Testis (tissue), 3 donors: Measurements from ENCODE around the gene ALG14. TPM values are rescaled to one million over a fixed set of nuclear protein-coding genes. Genes with fewer than 3 reads are reported as not detected.

Experiments used
- DNase-seq: peaks from one replicate; pipeline ENCODE4 v3.0.0-alpha.2; 2019
- H3K27ac ChIP-seq, 2 donors: fragments of 200-600 bp; sonication (generic); one replicate each; pipeline ENCODE4 v1.5.1; 2019
- H3K27me3 ChIP-seq: fragments of 200-600 bp; sonication (generic); one replicate; pipeline ENCODE4 v1.5.1; 2019
- H3K36me3 ChIP-seq: fragments of 200-600 bp; sonication (generic); one replicate; pipeline ENCODE4 v1.5.1; 2017; ENCODE audit warnings: low read depth; ENCODE audit errors: missing control alignments
- H3K4me1 ChIP-seq: fragments of 200-600 bp; sonication (generic); one replicate; pipeline ENCODE4 v1.5.1; 2019
- H3K4me3 ChIP-seq, 2 donors: fragments of 200-600 bp; sonication (generic); one replicate each; pipeline ENCODE4 v1.5.1; 2017 to 2019
- H3K9me3 ChIP-seq: fragments of 200-600 bp; sonication (generic); one replicate; pipeline ENCODE4 v1.5.1; 2017
- POLR2A ChIP-seq: fragments of 450-650 bp; IDR thresholded peaks from one replicate; pipeline ENCODE4 v1.6.1; 2017; ENCODE audit warnings: antibody characterized with exemption, mild to moderate bottlenecking, moderate library complexity
- WGBS, 2 donors: methylation state at CpG; one replicate each; pipeline ENCODE4 v1.1.5; 2018; 5-methylcytosine and 5-hydroxymethylcytosine counted together
- intact Hi-C: fragments of 100-400 bp; cut with DNase I; formaldehyde crosslinking; loops from one replicate; pipeline ENCODE4 v1.15.1; 2023; ENCODE audit warnings: low total_unique reads
- polyA plus RNA-seq: library from polyadenylated mRNA; stranded (reverse); fragments of 350-450 nt; fragmentation: Illumina TruSeq; extraction: RNeasy Lipid Tissue Mini Kit (QIAGEN cat#74804); gene quantifications from one replicate; pipeline ENCODE4 v1.2.3, GENCODE V29; 2014; ENCODE audit warnings: low read depth, low replicate concordance; ENCODE audit not compliant: insufficient read depth
- total RNA-seq, 2 donors: library from RNA; depleted of rRNA; stranded (reverse); fragments of >200 nt; gene quantifications; one replicate each; pipeline ENCODE4 v1.2.3, GENCODE V29; 2016
- TF ChIP-seq, protein P1 (sequence below), 3 experiments: fragments of 450-650 bp in 2 of 3; fragments of 200-600 bp in 1 of 3; sonication (generic) in 1 of 3; IDR thresholded peaks; one replicate each; pipeline ENCODE4 v1.5.1; 2016 to 2019; ENCODE audit warnings: antibody characterized with exemption in 3 of 3, mild to moderate bottlenecking in 2 of 3, moderate library complexity in 1 of 3

The ALG14 gene
- total and polyA plus RNA-seq, 3 donors from 2014 or later, result 3.3 to 24.1 (median 5.3) TPM

GRCh38 chr1:94926915-94927404 is 145.8 kb downstream of the ALG14 start, which contains the start of gene CNN3:
TSS of gene CNN3 (minus strand) at chr1:94927110. CDS start at chr1:94926894, 216 bp downstream.
- Histone ChIP-seq H3K4me3 (peak within 1 kb of the TSS; percentile 65 to 74), H3K27me3 (no peaks in the 10 kb centered on the region), H3K4me1 (peaks cover 11% of the 10 kb centered on the region), H3K9me3 (no peaks in the 10 kb centered on the region), H3K27ac (peak within 1 kb of the TSS; percentile 92 to 95), H3K36me3 (no peaks in the 10 kb centered on the region)
- intact Hi-C loops, result loop anchor here (5.0 to 10.0 kb wide), 2 partner anchors 65 to 108 kb away; no protein-coding TSS in a partner anchor
- 1% methylated on average over 39 of the region's 57 CpGs; no CpG with 5 or more reads in 1 of the 2 donors for WGBS, 2 donors
- peak; percentile 89 for DNase-seq
- TF ChIP-seq, protein P1, sequence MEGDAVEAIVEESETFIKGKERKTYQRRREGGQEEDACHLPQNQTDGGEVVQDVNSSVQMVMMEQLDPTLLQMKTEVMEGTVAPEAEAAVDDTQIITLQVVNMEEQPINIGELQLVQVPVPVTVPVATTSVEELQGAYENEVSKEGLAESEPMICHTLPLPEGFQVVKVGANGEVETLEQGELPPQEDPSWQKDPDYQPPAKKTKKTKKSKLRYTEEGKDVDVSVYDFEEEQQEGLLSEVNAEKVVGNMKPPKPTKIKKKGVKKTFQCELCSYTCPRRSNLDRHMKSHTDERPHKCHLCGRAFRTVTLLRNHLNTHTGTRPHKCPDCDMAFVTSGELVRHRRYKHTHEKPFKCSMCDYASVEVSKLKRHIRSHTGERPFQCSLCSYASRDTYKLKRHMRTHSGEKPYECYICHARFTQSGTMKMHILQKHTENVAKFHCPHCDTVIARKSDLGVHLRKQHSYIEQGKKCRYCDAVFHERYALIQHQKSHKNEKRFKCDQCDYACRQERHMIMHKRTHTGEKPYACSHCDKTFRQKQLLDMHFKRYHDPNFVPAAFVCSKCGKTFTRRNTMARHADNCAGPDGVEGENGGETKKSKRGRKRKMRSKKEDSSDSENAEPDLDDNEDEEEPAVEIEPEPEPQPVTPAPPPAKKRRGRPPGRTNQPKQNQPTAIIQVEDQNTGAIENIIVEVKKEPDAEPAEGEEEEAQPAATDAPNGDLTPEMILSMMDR (IDR thresholded peaks at IDR 0.05), result no peak
- TF ChIP-seq POLR2A, result peak; percentile 83

DNA sequence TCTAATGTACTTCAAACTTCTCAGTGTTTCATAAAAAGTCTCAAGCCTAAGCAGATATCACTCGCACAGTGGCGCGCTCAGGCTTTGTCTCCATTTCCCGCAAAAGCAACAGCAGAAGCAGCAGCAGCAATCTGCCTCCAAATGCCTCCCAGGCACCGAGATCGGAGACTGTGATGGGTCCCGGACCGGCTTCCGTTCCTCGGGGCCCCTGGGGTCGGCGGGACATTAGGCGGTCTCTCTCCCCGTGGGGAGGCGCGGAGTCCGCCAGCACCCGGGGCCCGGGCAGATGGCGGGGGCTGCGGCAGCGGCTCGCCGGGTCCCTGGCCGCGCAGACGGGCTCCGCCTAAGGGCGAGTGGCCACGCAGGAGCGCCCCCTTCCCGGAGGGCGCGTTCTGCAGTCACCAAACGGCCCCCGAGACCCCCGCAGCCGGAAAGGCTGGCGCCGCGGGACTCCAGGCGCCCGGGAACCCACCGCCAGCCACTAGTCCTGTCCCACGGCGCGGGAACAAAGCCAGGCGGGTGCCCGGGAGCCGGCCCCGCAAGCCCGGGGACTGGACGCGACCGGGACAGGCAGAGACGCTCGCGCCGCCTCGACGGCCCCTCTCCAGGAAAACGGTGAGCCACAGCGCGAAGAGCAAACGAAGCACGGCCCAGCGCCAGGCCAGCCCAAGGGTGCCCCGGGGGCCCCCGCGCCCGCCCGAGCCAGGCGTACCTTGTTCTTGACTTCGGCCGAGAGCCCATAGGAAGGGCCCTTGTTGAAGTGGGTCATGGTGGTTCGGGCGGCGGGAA is 146.4 kb downstream of the ALG14 start:
- TF ChIP-seq POLR2A, result no peak
- TF ChIP-seq, protein P1 (IDR thresholded peaks at IDR 0.05), result peak; percentile 9 to 31 (median 29)
- Histone ChIP-seq H3K4me1 (peaks cover 11% of the 10 kb centered on the region), H3K36me3 (no peaks in the 10 kb centered on the region), H3K9me3 (no peaks in the 10 kb centered on the region), H3K27me3 (no peaks in the 10 kb centered on the region), H3K4me3 (peak overlapping the region; percentile 65 to 74), H3K27ac (peak overlapping the region; percentile 92 to 95)
- peak; percentile 38 for DNase-seq
- intact Hi-C loops, result loop anchor here (5.0 to 10.0 kb wide), 2 partner anchors 64 to 108 kb away; no protein-coding TSS in a partner anchor
- 1 to 3% methylated on average over 4 to 57 of the region's 78 CpGs for WGBS, 2 donors

- peak; percentile 67 for DNase-seq
- WGBS, 2 donors, result 1% methylated on average over 23 of the region's 23 CpGs
- H3K4me1 ChIP-seq, result peaks cover 11% of the 10 kb centered on the region
- H3K36me3 ChIP-seq, result no peaks in the 10 kb centered on the region
- peak overlapping the region; percentile 65 to 74 for H3K4me3 ChIP-seq
- H3K27ac ChIP-seq, result peak overlapping the region; percentile 92 to 95
- intact Hi-C loops, result loop anchor here (5.0 to 10.0 kb wide), 2 partner anchors 63 to 109 kb away; no protein-coding TSS in a partner anchor
- no peak for TF ChIP-seq POLR2A
- TF ChIP-seq, protein P1 (IDR thresholded peaks at IDR 0.05), result no peak
- no peaks in the 10 kb centered on the region for H3K9me3 ChIP-seq
- H3K27me3 ChIP-seq, result no peaks in the 10 kb centered on the region
Measured at GRCh38 chr1:94925561-94926125, 147.1 kb downstream of the ALG14 start.

DNA sequence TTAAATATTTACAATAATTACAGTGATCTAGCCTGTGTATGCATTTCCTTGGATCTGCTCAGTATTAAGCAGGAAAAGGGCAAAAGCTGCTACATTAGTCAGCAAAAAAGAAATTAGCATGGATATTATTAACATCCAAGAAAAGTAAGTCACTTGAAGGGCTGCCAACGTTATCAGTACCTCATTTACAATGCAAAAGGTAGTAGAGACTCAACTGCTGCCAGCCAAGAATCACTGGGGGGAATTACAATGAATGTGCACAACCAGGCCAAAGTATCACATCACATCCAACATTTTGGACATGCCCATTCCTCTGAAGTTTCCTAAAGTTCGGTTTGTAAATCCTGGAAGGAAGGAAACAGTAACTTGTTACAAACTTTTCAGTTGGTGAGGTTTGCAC is 147.7 kb downstream of the ALG14 start:
- intact Hi-C loops, result loop anchor here (5.0 to 10.0 kb wide), 2 partner anchors 63 to 110 kb away; no protein-coding TSS in a partner anchor
- Histone ChIP-seq H3K36me3 (no peaks in the 10 kb centered on the region), H3K4me3 (peak overlapping the region; percentile 65 to 74), H3K27ac (peak overlapping the region; percentile 92 to 95), H3K9me3 (no peaks in the 10 kb centered on the region), H3K27me3 (no peaks in the 10 kb centered on the region), H3K4me1 (peaks cover 11% of the 10 kb centered on the region)
- TF ChIP-seq, protein P1 (IDR thresholded peaks at IDR 0.05), result no peak
- no peak for TF ChIP-seq POLR2A
- WGBS, 2 donors, result 1 to 5% methylated on average over 2 of the region's 2 CpGs
- no peak for DNase-seq

Other genes starting within 250 kb of the ALG14 start
- gene CNN3, start 145.8 kb downstream of the ALG14 start, total RNA-seq, result 10 to 100 TPM; 45.9 to 61.4 TPM
- gene CNN3, start 145.8 kb downstream of the ALG14 start, polyA plus RNA-seq, result 114 TPM
- 10 to 100 TPM in 1 of 2 donors, 1 to 10 TPM in 1; 7.2 to 25.2 TPM for gene TLCD4, start 44.4 kb upstream of the ALG14 start, total RNA-seq
- 8.3 TPM for gene TLCD4, start 44.4 kb upstream of the ALG14 start, polyA plus RNA-seq
- 10 to 100 TPM; 11.2 to 11.8 TPM for gene RWDD3, start 161.3 kb upstream of the ALG14 start, total RNA-seq
- gene RWDD3, start 161.3 kb upstream of the ALG14 start, polyA plus RNA-seq, result 10.0 TPM